Measurements from ENCODE around the gene CCDC78. TPM values are rescaled to one million over a fixed set of nuclear protein-coding genes. Genes with fewer than 3 reads are reported as not detected.

CCDC78 gene
- total and polyA plus RNA-seq, 2 of the 4 experiments (the other 2 are of a cell fraction) = 0.54 to 4.6 TPM

Small RNAs within 50 kb of the gene (microRNA-seq; reads per million reads assigned to microRNA genes)
- gene MIR662 (ENCODE audit: insufficient read depth in 1 of 2, insufficient read length in 1 of 2, unreplicated experiment in 1 of 2) = 0 reads per million in 2 experiments

Small RNAs within 50 kb of the gene (small RNA-seq; reads per million reads assigned to genes)
- 0 reads per million in 5 experiments for gene MIR662

Other genes with a start within 250 kb of the CCDC78 start
- gene CAPN15, start 198.7 kb downstream of the CCDC78 start, total RNA-seq (2012; rRNA removed) = 9.3 and 11.4 TPM in 2 replicates
- 24.3 and 36.0 TPM in 2 replicates for gene CAPN15, start 198.7 kb downstream of the CCDC78 start, polyA plus RNA-seq (2012; rRNA removed)
- not detected in 2 replicates for gene PRR35, start 166.0 kb downstream of the CCDC78 start, total RNA-seq (2012; rRNA removed)
- gene PRR35, start 166.0 kb downstream of the CCDC78 start, polyA plus RNA-seq (2012; rRNA removed) = not detected in 2 replicates
- gene NHLRC4, start 159.4 kb downstream of the CCDC78 start, total RNA-seq (2012; rRNA removed) = 0.56 and 0.72 TPM in 2 replicates
- 0.65 and 0.84 TPM in 2 replicates for gene NHLRC4, start 159.4 kb downstream of the CCDC78 start, polyA plus RNA-seq (2012; rRNA removed)
- gene PIGQ, start 156.5 kb downstream of the CCDC78 start, total RNA-seq (2012; rRNA removed) = 5.9 and 7.2 TPM in 2 replicates
- gene PIGQ, start 156.5 kb downstream of the CCDC78 start, polyA plus RNA-seq (2012; rRNA removed) = 36.8 and 40.5 TPM in 2 replicates
- gene RAB40C, start 136.4 kb downstream of the CCDC78 start, total RNA-seq (2012; rRNA removed) = 6.8 and 6.9 TPM in 2 replicates
- gene RAB40C, start 136.4 kb downstream of the CCDC78 start, polyA plus RNA-seq (2012; rRNA removed) = 13.7 and 15.3 TPM in 2 replicates
- gene WFIKKN1, start 95.5 kb downstream of the CCDC78 start, total RNA-seq (2012; rRNA removed) = not detected in 2 replicates
- gene WFIKKN1, start 95.5 kb downstream of the CCDC78 start, polyA plus RNA-seq (2012; rRNA removed) = 0.10 and 0.23 TPM in 2 replicates
- 40.8 and 46.8 TPM in 2 replicates for gene METTL26, start 90.1 kb downstream of the CCDC78 start, total RNA-seq (2012; rRNA removed)
- 128 and 184 TPM in 2 replicates for gene METTL26, start 90.1 kb downstream of the CCDC78 start, polyA plus RNA-seq (2012; rRNA removed)
- gene MCRIP2, start 84.6 kb downstream of the CCDC78 start, total RNA-seq (2012; rRNA removed) = 6.3 and 8.6 TPM in 2 replicates
- 19.6 and 27.9 TPM in 2 replicates for gene MCRIP2, start 84.6 kb downstream of the CCDC78 start, polyA plus RNA-seq (2012; rRNA removed)
- gene WDR90, start 77.1 kb downstream of the CCDC78 start, total RNA-seq (2012; rRNA removed) = 1.4 and 1.7 TPM in 2 replicates
- gene WDR90, start 77.1 kb downstream of the CCDC78 start, polyA plus RNA-seq (2012; rRNA removed) = 18.7 and 21.7 TPM in 2 replicates
- 20.0 and 20.3 TPM in 2 replicates for gene RHOT2, start 58.3 kb downstream of the CCDC78 start, total RNA-seq (2012; rRNA removed)
- 181 and 228 TPM in 2 replicates for gene RHOT2, start 58.3 kb downstream of the CCDC78 start, polyA plus RNA-seq (2012; rRNA removed)
- 0.72 and 0.83 TPM in 2 replicates for gene RHBDL1, start 50.8 kb downstream of the CCDC78 start, total RNA-seq (2012; rRNA removed)
- 4.1 and 4.8 TPM in 2 replicates for gene RHBDL1, start 50.8 kb downstream of the CCDC78 start, polyA plus RNA-seq (2012; rRNA removed)
- 162 and 183 TPM in 2 replicates for gene STUB1, start 46.0 kb downstream of the CCDC78 start, total RNA-seq (2012; rRNA removed)
- 186 and 195 TPM in 2 replicates for gene STUB1, start 46.0 kb downstream of the CCDC78 start, polyA plus RNA-seq (2012; rRNA removed)
- 17.2 and 17.7 TPM in 2 replicates for gene JMJD8, start 42.1 kb downstream of the CCDC78 start, total RNA-seq (2012; rRNA removed)
- gene JMJD8, start 42.1 kb downstream of the CCDC78 start, polyA plus RNA-seq (2012; rRNA removed) = 62.5 and 72.2 TPM in 2 replicates
- gene WDR24, start 36.0 kb downstream of the CCDC78 start, total RNA-seq (2012; rRNA removed) = 0.72 and 1.1 TPM in 2 replicates
- gene WDR24, start 36.0 kb downstream of the CCDC78 start, polyA plus RNA-seq (2012; rRNA removed) = 8.7 and 10.8 TPM in 2 replicates
- 0.18 and 0.56 TPM in 2 replicates for gene FBXL16, start 20.6 kb downstream of the CCDC78 start, total RNA-seq (2012; rRNA removed)
- gene FBXL16, start 20.6 kb downstream of the CCDC78 start, polyA plus RNA-seq (2012; rRNA removed) = 2.2 and 3.0 TPM in 2 replicates
- gene METRN, start 11.3 kb downstream of the CCDC78 start, total RNA-seq (2012; rRNA removed) = 6.1 and 8.6 TPM in 2 replicates
- 48.2 and 91.1 TPM in 2 replicates for gene METRN, start 11.3 kb downstream of the CCDC78 start, polyA plus RNA-seq (2012; rRNA removed)
- gene ANTKMT, start 5.3 kb downstream of the CCDC78 start, total RNA-seq (2012; rRNA removed) = 7.3 and 7.5 TPM in 2 replicates
- gene ANTKMT, start 5.3 kb downstream of the CCDC78 start, polyA plus RNA-seq (2012; rRNA removed) = 16.2 and 25.7 TPM in 2 replicates
- gene HAGHL, start 663 bp upstream of the CCDC78 start, total RNA-seq (2012; rRNA removed) = 3.0 and 3.1 TPM in 2 replicates
- 12.5 and 17.5 TPM in 2 replicates for gene HAGHL, start 663 bp upstream of the CCDC78 start, polyA plus RNA-seq (2012; rRNA removed)
- gene CIAO3, start 14.6 kb upstream of the CCDC78 start, total RNA-seq (2012; rRNA removed) = 13.9 and 17.0 TPM in 2 replicates
- 20.2 and 20.5 TPM in 2 replicates for gene CIAO3, start 14.6 kb upstream of the CCDC78 start, polyA plus RNA-seq (2012; rRNA removed)
- not detected in 2 replicates for gene MSLN, start 34.3 kb upstream of the CCDC78 start, total RNA-seq (2012; rRNA removed)
- 0.14 and 0.22 TPM in 2 replicates for gene MSLN, start 34.3 kb upstream of the CCDC78 start, polyA plus RNA-seq (2012; rRNA removed)
- 11.7 and 13.1 TPM in 2 replicates for gene RPUSD1, start 61.9 kb upstream of the CCDC78 start, total RNA-seq (2012; rRNA removed)
- 32.3 and 43.3 TPM in 2 replicates for gene RPUSD1, start 61.9 kb upstream of the CCDC78 start, polyA plus RNA-seq (2012; rRNA removed)
- gene CHTF18, start 62.2 kb upstream of the CCDC78 start, total RNA-seq (2012; rRNA removed) = 3.1 and 3.2 TPM in 2 replicates
- 21.4 and 28.1 TPM in 2 replicates for gene CHTF18, start 62.2 kb upstream of the CCDC78 start, polyA plus RNA-seq (2012; rRNA removed)
- not detected in 2 replicates for gene GNG13, start 74.3 kb upstream of the CCDC78 start, total RNA-seq (2012; rRNA removed)
- not detected in 2 replicates for gene GNG13, start 74.3 kb upstream of the CCDC78 start, polyA plus RNA-seq (2012; rRNA removed)
- gene LMF1, start 244.5 kb upstream of the CCDC78 start, total RNA-seq (2012; rRNA removed) = 6.7 and 13.1 TPM in 2 replicates
- gene LMF1, start 244.5 kb upstream of the CCDC78 start, polyA plus RNA-seq (2012; rRNA removed) = 7.7 and 11.0 TPM in 2 replicates

All from IMR-90 (cell line).